CD8-positive, alpha-beta memory T cell (primary cell): ENCODE measurements around the gene ITPK1. TPM values are rescaled to one million over a fixed set of nuclear protein-coding genes. Genes with fewer than 3 reads are reported as not detected.

Experiments
- CTCF ChIA-PET: fragments of 350-600 bp; sonication (Branson Sonifier 250); formaldehyde crosslinking; loops from one replicate; lab custom pipeline; 2021; ENCODE audit warnings: antibody characterized with exemption; lab: Charles Lee
- POLR2A ChIA-PET: fragments of 350-600 bp; sonication (Branson Sonifier 250); formaldehyde crosslinking; loops from one replicate; lab custom pipeline; 2021; ENCODE audit warnings: antibody characterized with exemption; lab: Charles Lee
- DNase-seq, 5 donors: peaks; one replicate each; pipeline versions ENCODE4 v3.0.0 to v3.0.0-alpha.2; 2020 to 2022; ENCODE audit warnings: mixed read lengths in 1 of 5
- H3K27ac ChIP-seq: one replicate; pipeline ENCODE4 v1.7.0; 2013; ENCODE audit warnings: low read depth, mild to moderate bottlenecking, low read length, moderate library complexity
- H3K27me3 ChIP-seq: 2 replicates; pipeline ENCODE4 v1.7.0; 2013; ENCODE audit warnings: low read length, mild to moderate bottlenecking; ENCODE audit not compliant: insufficient read depth, poor library complexity, severe bottlenecking
- H3K36me3 ChIP-seq: 2 replicates; pipeline ENCODE4 v1.7.0; 2013; ENCODE audit warnings: mild to moderate bottlenecking, low read length, moderate library complexity; ENCODE audit not compliant: insufficient read depth
- H3K4me1 ChIP-seq: 2 replicates; pipeline ENCODE4 v1.7.0; 2013; ENCODE audit warnings: mild to moderate bottlenecking, low read length, moderate library complexity; ENCODE audit not compliant: insufficient read depth
- H3K4me3 ChIP-seq: 2 replicates; pipeline ENCODE4 v1.7.0; 2013; ENCODE audit warnings: mild to moderate bottlenecking, low read length
- H3K9me3 ChIP-seq: 2 replicates; pipeline ENCODE4 v1.7.0; 2013; ENCODE audit warnings: mild to moderate bottlenecking, low read length
- H3K27ac Mint-ChIP-seq, 8 donors: one replicate each; pipeline ENCODE4 v1.8.0; 2020 to 2021; ENCODE audit warnings: mixed read lengths in 8 of 8, mild to moderate bottlenecking in 6 of 8, inconsistent platforms in 3 of 8, moderate library complexity in 3 of 8
- H3K27me3 Mint-ChIP-seq, 2 donors: one replicate each; pipeline ENCODE4 v1.8.0; 2020 to 2021; ENCODE audit warnings: mixed read lengths in 2 of 2, mild to moderate bottlenecking in 1 of 2, moderate library complexity in 1 of 2
- H3K36me3 Mint-ChIP-seq, 3 donors: one replicate each; pipeline ENCODE4 v1.8.0; 2020 to 2021; ENCODE audit warnings: mixed read lengths in 3 of 3, inconsistent platforms in 1 of 3, mild to moderate bottlenecking in 1 of 3
- H3K4me1 Mint-ChIP-seq, 3 donors: one replicate each; pipeline ENCODE4 v1.8.0; 2020 to 2021; ENCODE audit warnings: mixed read lengths in 3 of 3, inconsistent platforms in 1 of 3, mild to moderate bottlenecking in 1 of 3
- H3K4me3 Mint-ChIP-seq, 7 donors: one replicate each; pipeline ENCODE4 v1.8.0; 2020 to 2021; ENCODE audit warnings: mixed read lengths in 7 of 7, mild to moderate bottlenecking in 6 of 7, moderate library complexity in 4 of 7, inconsistent platforms in 2 of 7
- H3K9me3 Mint-ChIP-seq, 5 donors: one replicate each; pipeline ENCODE4 v1.8.0; 2020 to 2022; ENCODE audit warnings: mixed read lengths in 5 of 5, mild to moderate bottlenecking in 3 of 5, moderate library complexity in 2 of 5, inconsistent platforms in 1 of 5
- polyA plus RNA-seq: library from polyadenylated mRNA; unstranded; fragments of 300-500 nt; fragmentation: Illumina TruSeq; gene quantifications from one replicate; pipeline ENCODE4 v1.2.3, GENCODE V29; 2021
- total RNA-seq, 2 experiments: library from RNA; stranded (reverse); gene quantifications; one replicate each; pipeline ENCODE4 v1.2.3, GENCODE V29; 2021

Gene ITPK1
- total and polyA plus RNA-seq, 3 experiments from 2014 or later = 40.4 to 75.1 (median 66.1) TPM

- H3K27ac ChIP-seq = no peak overlapping the region
- CTCF ChIA-PET = no interaction called here
- H3K4me1 ChIP-seq = no peaks in the 10 kb centered on the region
- Mint-ChIP-seq H3K36me3 (peaks cover 0 to 58% (median 7%) of the 10 kb centered on the region in 3 donors), H3K27me3 (peaks cover 0 to 1% of the 10 kb centered on the region in 2 donors), H3K4me1 (peaks cover 3 to 6% (median 4%) of the 10 kb centered on the region in 3 donors), H3K27ac (no peak overlapping the region), H3K4me3 (no peak overlapping the region), H3K9me3 (no peaks in the 10 kb centered on the region)
- POLR2A ChIA-PET = no interaction called here
- no peak overlapping the region for H3K4me3 ChIP-seq
- H3K27me3 ChIP-seq = no peaks in the 10 kb centered on the region
- peak in 1 of 5 donors; percentile 38 for DNase-seq
- peaks cover 3% of the 10 kb centered on the region for H3K36me3 ChIP-seq
- H3K9me3 ChIP-seq = no peaks in the 10 kb centered on the region
Observed at GRCh38 chr14:92990456-92991430, 125.0 kb downstream of the ITPK1 start.

GRCh38 chr14:92988786-92989755 is 126.7 kb downstream of the ITPK1 start:
- CTCF ChIA-PET = no interaction called here
- no peak overlapping the region for H3K27ac Mint-ChIP-seq
- Histone ChIP-seq H3K9me3 (no peaks in the 10 kb centered on the region), H3K4me1 (no peaks in the 10 kb centered on the region), H3K36me3 (peaks cover 3% of the 10 kb centered on the region), H3K27me3 (no peaks in the 10 kb centered on the region), H3K4me3 (no peak overlapping the region), H3K27ac (no peak overlapping the region)
- peaks cover 8 to 58% (median 8%) of the 10 kb centered on the region in 3 donors for H3K36me3 Mint-ChIP-seq
- DNase-seq = peak in 1 of 5 donors; percentile 13
- peaks cover 6 to 12% (median 6%) of the 10 kb centered on the region in 3 donors for H3K4me1 Mint-ChIP-seq
- H3K9me3 Mint-ChIP-seq = no peaks in the 10 kb centered on the region
- peaks cover 0 to 1% of the 10 kb centered on the region in 2 donors for H3K27me3 Mint-ChIP-seq
- POLR2A ChIA-PET = no interaction called here
- H3K4me3 Mint-ChIP-seq = no peak overlapping the region

GRCh38 chr14:92987713-92988510 is 127.8 kb downstream of the ITPK1 start:
- no peak overlapping the region for H3K4me3 ChIP-seq
- DNase-seq = peak in 1 of 5 donors; percentile 36
- CTCF ChIA-PET = interaction anchor here (2.0 kb wide), 1 partner anchor 125 kb away, joined by 4 read pairs; no protein-coding TSS in a partner anchor
- Mint-ChIP-seq H3K4me3 (no peak overlapping the region), H3K27me3 (peaks cover 0 to 1% of the 10 kb centered on the region in 2 donors), H3K36me3 (peaks cover 6 to 50% (median 15%) of the 10 kb centered on the region in 3 donors), H3K27ac (no peak overlapping the region), H3K4me1 (peaks cover 6 to 15% (median 6%) of the 10 kb centered on the region in 3 donors), H3K9me3 (no peaks in the 10 kb centered on the region)
- no peaks in the 10 kb centered on the region for H3K9me3 ChIP-seq
- H3K4me1 ChIP-seq = no peaks in the 10 kb centered on the region
- no peaks in the 10 kb centered on the region for H3K27me3 ChIP-seq
- no peak overlapping the region for H3K27ac ChIP-seq
- peaks cover 3% of the 10 kb centered on the region for H3K36me3 ChIP-seq
- POLR2A ChIA-PET = no interaction called here

GRCh38 chr14:92987148-92987570 is 128.6 kb downstream of the ITPK1 start:
- no peak overlapping the region for H3K4me3 Mint-ChIP-seq

GRCh38 chr14:92986254-92987147 is 129.2 kb downstream of the ITPK1 start:
- H3K27me3 Mint-ChIP-seq = no peaks in the 10 kb centered on the region
- peaks cover 6 to 15% (median 8%) of the 10 kb centered on the region in 3 donors for H3K4me1 Mint-ChIP-seq
- no peaks in the 10 kb centered on the region for H3K36me3 ChIP-seq
- H3K27ac Mint-ChIP-seq = peak overlapping the region in 1 of 8 donors; percentile 85
- peak in 1 of 5 donors; percentile 30 for DNase-seq
- H3K9me3 Mint-ChIP-seq = peaks cover 0 to under 1% (median 0%) of the 10 kb centered on the region in 5 donors
- H3K4me1 ChIP-seq = no peaks in the 10 kb centered on the region
- H3K27me3 ChIP-seq = no peaks in the 10 kb centered on the region
- H3K4me3 Mint-ChIP-seq = no peak overlapping the region
- no peak overlapping the region for H3K27ac ChIP-seq
- H3K9me3 ChIP-seq = no peaks in the 10 kb centered on the region
- CTCF ChIA-PET = interaction anchor here (2.0 kb wide), 1 partner anchor 127 kb away, joined by 4 read pairs; no protein-coding TSS in a partner anchor
- no peak overlapping the region for H3K4me3 ChIP-seq
- H3K36me3 Mint-ChIP-seq = peaks cover 9 to 51% (median 28%) of the 10 kb centered on the region in 3 donors
- POLR2A ChIA-PET = no interaction called here

More at GRCh38 chr14:92987148-92987570, 128.6 kb downstream of the ITPK1 start:
- Histone ChIP-seq H3K9me3 (no peaks in the 10 kb centered on the region), H3K27ac (no peak overlapping the region), H3K36me3 (no peaks in the 10 kb centered on the region), H3K4me3 (no peak overlapping the region), H3K4me1 (no peaks in the 10 kb centered on the region), H3K27me3 (no peaks in the 10 kb centered on the region)
- peaks cover 8 to 51% (median 21%) of the 10 kb centered on the region in 3 donors for H3K36me3 Mint-ChIP-seq
- H3K9me3 Mint-ChIP-seq = no peaks in the 10 kb centered on the region
- CTCF ChIA-PET = interaction anchor here (2.0 kb wide), 1 partner anchor 126 kb away, joined by 4 read pairs; no protein-coding TSS in a partner anchor
- peak in 1 of 5 donors; percentile 27 for DNase-seq
- no peaks in the 10 kb centered on the region for H3K27me3 Mint-ChIP-seq
- POLR2A ChIA-PET = no interaction called here
- peak overlapping the region in 1 of 8 donors; percentile 55 for H3K27ac Mint-ChIP-seq
- peaks cover 6 to 15% (median 7%) of the 10 kb centered on the region in 3 donors for H3K4me1 Mint-ChIP-seq

- Histone ChIP-seq H3K27ac (no peak overlapping the region), H3K36me3 (no peaks in the 10 kb centered on the region), H3K4me1 (no peaks in the 10 kb centered on the region), H3K27me3 (no peaks in the 10 kb centered on the region), H3K4me3 (no peak overlapping the region), H3K9me3 (no peaks in the 10 kb centered on the region)
- Mint-ChIP-seq H3K4me1 (peaks cover 6 to 15% (median 10%) of the 10 kb centered on the region in 3 donors), H3K4me3 (no peak overlapping the region), H3K27me3 (no peaks in the 10 kb centered on the region), H3K9me3 (peaks cover 0 to 10% (median 5%) of the 10 kb centered on the region in 5 donors), H3K27ac (peak overlapping the region in 1 of 8 donors; percentile 64), H3K36me3 (peaks cover 15 to 56% (median 35%) of the 10 kb centered on the region in 3 donors)
- CTCF ChIA-PET = no interaction called here
- POLR2A ChIA-PET = no interaction called here
- DNase-seq = peak in 1 of 5 donors; percentile 6
Observed at GRCh38 chr14:92985521-92985920, 130.2 kb downstream of the ITPK1 start.
